HTR-8/SVneo (cell line): ENCODE data around the gene TMEM163.
"Not testable (repeated sequence)": the region's sequence is repeated elsewhere in the genome, so short reads cannot be mapped to it uniquely, and the experiment has no call there.

Experiments used
- DNase-seq: peaks from one replicate; pipeline ENCODE4 v3.0.0; 2011; ENCODE audit warnings: low spot score, mixed read lengths; ENCODE audit not compliant: insufficient read length
- FAIRE-seq: peaks from 2 replicates; lab custom pipeline; 2011; peaks lifted over from hg19 to GRCh38; lab: Jason Lieb, UNC

The TMEM163 gene

GRCh38 chr2:134553657-134554056, 165.1 kb downstream of the TMEM163 start:
- no peak for FAIRE-seq
- no peak for DNase-seq

- no peak for FAIRE-seq
Observed at GRCh38 chr2:134550566-134551164, 168.1 kb downstream of the TMEM163 start.

DNA sequence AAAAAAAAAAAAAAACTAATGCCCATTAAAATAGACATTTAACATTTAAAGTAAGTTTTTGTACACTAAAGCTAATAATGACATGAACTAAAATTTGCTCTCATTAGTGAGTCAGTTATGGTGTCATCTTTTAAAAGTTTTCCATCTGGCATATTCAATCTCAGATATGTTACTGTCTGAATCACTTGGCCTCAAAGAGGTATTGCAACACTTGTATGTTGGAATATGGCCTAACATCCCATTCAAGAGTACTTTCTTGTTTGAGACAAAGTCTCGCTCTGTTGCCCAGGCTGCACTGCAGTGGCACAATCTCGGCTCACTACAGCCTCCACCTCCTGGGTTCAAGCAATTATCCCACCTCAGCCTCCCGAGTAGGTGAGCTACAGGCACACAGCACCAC, 169.7 kb downstream of the TMEM163 start:
- FAIRE-seq (no peak), DNase-seq (no peak)

More at GRCh38 chr2:134550566-134551164, 168.1 kb downstream of the TMEM163 start:
- DNase-seq, result no peak

GRCh38 chr2:134540990-134541389, 177.8 kb downstream of the TMEM163 start:
- DNase-seq (no peak), FAIRE-seq (no peak)

GRCh38 chr2:134539981-134540380, 178.8 kb downstream of the TMEM163 start:
- FAIRE-seq (no peak), DNase-seq (no peak)

DNA sequence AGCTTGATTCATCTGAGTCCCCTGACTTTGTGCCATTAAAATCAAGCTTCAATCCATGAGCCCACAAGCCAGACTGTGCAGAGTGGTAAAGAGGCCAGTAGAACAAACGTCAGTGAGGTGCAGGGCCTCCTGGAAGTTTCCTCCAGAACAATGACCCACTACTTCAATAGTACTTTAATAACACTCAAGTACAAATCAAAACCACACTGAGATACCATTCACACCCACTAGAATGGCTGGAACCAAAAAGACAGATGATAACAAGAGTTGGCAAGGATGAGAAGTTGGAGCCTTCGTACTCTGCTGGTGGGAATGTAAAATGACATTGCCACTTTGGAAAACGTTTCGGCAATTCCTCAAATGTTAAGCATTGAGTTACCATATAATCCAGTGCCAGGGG, 181.1 kb downstream of the TMEM163 start:
- DNase-seq (no peak), FAIRE-seq (no peak)

DNA sequence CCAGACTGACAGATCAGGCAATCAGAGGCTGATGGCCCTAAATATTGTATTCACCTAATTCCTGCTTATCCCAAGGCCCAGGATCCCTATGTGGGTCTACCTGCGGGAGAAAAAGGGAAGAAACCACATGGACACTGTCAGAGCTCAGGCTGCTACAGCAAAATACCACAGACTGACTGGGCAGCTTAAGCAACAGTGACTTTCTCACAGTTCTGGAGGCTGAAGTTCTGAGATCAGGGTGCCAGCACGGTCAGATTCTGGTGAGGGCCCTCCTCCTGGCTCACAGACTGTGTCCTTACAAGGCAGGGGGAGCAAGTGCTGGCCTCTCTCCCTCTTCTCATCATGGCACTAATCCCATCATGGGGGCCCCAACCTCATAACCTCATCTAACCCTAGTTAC, 181.7 kb downstream of the TMEM163 start:
- FAIRE-seq (no peak), DNase-seq (no peak)

GRCh38 chr2:134536296-134536695, 182.5 kb downstream of the TMEM163 start:
- DNase-seq (no peak), FAIRE-seq (no peak)

DNA sequence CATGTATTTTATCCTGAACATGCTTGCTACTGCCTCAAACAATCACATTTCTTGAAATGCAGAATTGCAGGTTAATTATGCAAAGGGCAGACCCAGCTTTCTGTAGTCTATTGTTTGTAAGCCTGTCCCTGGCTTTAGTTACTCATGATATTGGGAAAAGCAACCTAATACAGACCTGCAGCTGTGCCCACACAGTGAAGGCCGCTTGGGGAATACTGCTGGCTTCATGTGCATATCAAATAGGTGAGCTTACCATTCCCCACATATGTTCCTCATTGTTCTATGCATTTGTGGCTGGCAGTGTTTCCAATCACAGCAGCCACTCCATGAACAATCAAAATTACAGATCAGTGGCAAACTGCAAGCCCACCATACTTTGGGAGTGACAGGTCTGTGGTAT, 186.3 kb downstream of the TMEM163 start:
- no peak for DNase-seq
- no peak for FAIRE-seq

DNA sequence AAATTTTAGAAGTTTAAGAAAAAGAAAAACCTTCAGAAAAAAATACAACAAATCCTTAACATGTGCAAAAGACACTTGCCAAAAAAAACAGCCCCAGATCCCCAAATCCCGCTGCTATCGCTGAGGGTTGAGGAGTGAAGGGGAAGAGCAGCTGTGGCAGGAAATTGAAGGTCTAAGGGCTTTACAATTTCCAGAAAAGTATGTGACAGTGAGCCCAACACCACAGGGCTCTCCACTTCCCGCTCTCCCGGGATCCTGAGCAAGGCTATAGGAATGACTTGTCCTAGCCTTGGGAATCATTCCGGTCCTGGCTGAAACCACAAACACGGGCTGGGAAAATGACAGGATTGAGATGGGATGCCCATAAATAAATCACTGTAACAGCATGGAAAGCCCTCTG, 191.4 kb downstream of the TMEM163 start:
- no peak for FAIRE-seq
- no peak for DNase-seq

DNA sequence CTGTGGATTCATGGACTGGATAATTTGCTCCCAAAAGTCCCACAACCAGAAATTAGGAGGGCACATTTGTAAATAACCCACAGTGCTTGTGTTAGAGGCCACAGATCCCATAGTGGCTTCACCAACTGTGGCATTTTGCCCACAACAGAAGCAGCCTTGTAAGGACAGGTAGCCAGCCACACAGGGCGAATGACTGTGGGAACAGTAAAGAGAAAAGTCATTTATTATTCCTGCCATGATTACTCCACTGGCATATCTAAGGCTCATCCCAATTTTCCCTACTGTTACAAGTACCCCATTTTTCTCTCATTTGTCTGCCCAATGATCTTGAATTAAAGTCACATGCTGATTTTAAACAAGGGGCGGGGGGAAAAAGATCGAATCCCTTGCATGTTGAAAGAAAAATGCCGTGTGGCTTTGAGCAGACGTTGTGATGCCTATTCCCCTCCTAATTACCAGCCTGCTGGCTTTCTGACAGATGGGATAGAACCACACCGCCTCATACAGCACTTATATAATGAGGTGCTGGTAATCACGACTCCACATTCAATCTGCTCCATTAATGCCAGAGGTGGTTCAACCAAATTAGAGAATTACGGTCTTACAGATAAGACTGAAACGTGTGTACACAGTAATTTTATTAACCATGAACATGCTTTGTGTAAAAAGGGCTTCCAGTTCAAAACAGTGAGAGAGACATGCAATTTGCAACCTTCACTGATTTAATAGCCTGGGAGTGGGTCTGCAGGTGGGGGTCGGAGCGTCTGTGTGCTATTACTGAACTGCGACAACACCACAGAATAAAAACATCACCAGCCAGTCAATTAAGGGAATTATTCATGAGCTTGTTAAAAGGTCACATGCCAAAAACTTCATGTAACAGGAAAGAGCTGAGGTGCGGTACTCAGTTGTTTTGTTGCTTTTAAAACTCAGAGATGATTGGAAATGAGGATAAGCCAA, 196.0 kb downstream of the TMEM163 start:
- no peak for DNase-seq
- no peak for FAIRE-seq

DNA sequence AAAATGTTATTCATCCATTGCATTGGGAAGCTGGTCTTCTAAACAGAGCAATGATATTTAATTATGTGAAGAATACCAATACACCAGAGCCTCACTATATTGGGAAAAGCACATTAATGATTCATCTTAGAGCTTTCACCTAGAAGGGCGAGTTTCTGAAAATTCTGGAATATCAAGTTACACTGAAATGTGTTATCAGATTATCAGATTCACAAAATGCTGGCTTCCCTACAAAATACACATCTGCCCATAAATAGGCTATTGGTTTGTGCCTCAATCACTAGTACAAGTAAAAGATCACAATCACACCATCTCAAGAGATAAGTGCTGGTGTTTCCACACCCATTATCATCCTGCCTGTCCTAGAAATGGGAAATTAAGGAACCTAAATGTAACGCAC, 200.7 kb downstream of the TMEM163 start:
- FAIRE-seq (no peak), DNase-seq (no peak)

- DNase-seq (no peak), FAIRE-seq (no peak)
Observed at GRCh38 chr2:134515137-134515536, 203.7 kb downstream of the TMEM163 start.

DNA sequence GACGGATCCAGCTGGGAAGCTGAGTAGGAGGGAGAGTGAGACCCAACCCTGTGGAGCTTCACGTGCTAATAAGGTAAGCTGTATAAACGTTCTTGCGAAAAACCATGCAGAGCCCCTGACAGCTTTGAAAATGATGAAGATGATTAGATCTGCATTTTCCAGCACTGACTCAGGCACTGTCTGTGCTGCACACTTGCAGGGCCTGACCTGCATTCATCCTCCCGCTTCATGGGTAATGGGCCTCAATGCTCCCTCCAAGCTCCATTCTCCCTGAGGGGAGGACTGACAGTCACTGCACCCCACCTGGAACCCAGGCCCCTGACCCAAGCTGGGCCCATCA, 205.4 kb downstream of the TMEM163 start:
- no peak for FAIRE-seq

DNA sequence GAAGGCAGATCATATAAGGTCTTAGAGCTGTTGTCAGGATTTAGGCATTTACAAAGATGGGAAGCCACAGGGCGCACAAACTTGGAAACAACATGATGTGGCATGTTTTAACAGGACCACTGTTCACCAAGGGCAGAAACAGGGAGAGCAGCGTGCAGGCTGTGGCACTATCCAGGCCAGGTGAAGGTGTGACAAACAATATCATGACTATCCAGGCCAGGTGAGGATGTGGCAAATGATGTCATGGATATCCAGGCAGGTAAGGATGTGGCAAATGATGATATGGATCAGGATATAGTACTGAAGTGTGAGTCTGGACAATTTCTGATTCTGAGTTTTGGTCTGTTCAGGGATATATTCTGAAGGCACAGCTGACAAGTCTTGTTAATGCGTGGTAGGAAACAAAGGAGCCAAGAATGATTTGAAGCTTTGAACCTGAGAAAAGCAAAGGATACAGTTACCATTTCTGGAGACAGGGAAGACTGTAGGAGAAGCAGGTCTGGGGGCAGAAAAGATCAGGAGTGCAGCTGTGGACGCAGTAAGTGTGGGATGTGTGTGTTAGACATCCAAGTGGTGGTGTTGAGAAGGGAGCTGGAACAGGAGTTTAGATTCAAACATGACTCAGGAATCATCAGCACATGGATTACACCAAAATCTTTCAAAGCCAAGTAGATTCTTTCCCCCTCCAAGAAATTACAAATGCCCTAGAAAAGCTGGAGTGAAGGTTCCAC, 205.9 kb downstream of the TMEM163 start:
- DNase-seq (no peak), FAIRE-seq (no peak)

More for the DNA sequence above, 205.4 kb downstream of the TMEM163 start:
- DNase-seq, result no peak

GRCh38 chr2:134508391-134508790, 210.4 kb downstream of the TMEM163 start:
- DNase-seq (no peak), FAIRE-seq (no peak)

GRCh38 chr2:134507697-134508096, 211.1 kb downstream of the TMEM163 start:
- DNase-seq (no peak), FAIRE-seq (no peak)

DNA sequence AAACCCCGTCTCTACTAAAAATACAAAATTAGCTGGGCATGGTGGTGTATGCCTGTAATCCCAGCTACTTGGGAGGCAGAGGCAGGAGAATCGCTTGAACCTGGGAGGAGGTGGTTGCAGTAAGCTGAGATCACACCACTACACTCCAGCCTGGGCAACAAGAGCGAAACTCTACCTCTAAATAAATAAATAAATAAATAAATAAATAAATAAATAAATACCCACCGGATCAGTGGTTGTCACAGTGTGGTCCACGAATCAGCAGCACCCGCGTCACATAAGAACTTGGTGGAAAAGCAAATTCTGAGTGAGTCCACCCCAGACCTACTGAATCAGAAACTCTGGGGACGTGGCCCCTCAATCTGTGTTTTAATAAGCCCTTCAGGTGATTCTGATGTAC, 211.6 kb downstream of the TMEM163 start:
- not testable (repeated sequence) for FAIRE-seq

GRCh38 chr2:134505446-134505845, 213.4 kb downstream of the TMEM163 start:
- FAIRE-seq, result no peak
- DNase-seq, result no peak

More for the DNA sequence above, 211.6 kb downstream of the TMEM163 start:
- not testable (repeated sequence) for DNase-seq

- DNase-seq, result no peak
- no peak for FAIRE-seq
Observed at GRCh38 chr2:134504586-134505336, 214.0 kb downstream of the TMEM163 start.
